ENCODE data around the gene U2AF1.
A peak's percentile ranks its signal among the peaks of the same experiment; 100 is the strongest.
"Not testable (repeated sequence)": the region's sequence is repeated elsewhere in the genome, so short reads cannot be mapped to it uniquely, and the experiment has no call there.

Gene U2AF1

DNA sequence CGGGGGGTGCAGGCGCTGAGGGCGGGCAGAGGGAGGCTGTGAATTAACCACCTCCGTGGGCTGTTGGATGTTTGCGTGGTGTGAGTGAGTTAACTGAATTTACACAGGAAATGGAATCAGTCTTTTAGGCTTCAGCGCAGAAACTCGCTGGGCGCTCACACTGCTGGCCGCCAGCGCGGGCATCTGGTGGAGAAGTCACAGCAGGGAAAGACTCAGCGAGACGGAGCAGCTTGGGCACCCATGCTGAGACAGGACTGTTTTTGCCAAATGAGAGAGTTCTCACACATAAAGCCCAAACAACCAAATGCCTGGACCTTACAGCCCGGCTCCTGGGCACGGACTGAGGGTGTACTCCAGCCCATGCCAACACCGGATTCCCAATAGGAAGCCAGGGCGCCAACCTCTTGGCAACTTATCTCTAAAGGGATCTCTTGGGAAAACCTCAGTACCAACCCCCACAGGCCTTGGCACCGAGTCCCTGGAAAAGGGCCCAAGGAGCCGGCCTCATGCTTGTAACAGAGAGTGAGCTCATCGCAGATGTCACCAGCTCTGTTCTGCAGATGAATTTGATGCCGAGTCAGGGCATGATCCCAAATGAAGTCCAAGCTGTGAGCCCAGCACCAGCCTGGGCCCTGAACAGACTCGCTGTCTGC, 43.0 kb downstream of the U2AF1 start:
- H3F3A ChIP-seq (ENCODE audit: insufficient read depth); H3K36me3 ChIP-seq (ENCODE audit: low read length); H3K9ac ChIP-seq (ENCODE audit: low read length): not testable (repeated sequence)

DNA sequence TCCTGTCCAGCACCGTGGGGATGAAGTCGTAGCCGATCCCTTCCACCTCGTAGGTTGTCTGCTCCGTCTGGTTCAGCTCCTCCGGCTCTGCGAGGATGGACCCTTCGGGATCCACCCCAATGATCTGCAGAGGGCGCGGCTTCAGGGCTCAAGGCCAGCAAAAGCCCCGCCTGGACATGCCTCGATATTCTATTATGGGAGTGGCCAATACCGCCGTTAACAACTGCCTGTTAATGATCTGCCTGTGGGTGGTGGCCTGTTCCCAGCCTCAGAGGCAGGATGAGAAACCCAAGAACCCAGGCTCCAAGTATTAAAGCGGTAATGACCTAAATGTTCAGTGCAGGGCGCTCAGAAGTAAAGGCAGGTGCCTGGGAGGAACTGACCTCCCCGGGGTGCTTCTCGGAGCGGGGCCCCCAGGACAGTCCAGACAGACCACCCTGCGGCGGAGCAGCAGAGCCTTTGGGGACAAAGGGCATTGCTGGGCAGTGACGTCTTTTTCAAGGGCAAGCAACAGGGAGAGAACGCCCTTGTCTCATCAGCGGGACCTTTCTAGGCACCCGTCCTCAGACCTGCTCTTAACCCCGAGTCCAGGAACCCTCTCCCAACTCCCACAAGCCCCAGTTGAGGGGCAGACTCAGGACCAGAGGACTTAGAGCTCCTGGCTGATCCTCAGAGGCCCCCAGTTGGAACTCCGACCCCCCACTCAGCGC, 44.3 kb downstream of the U2AF1 start:
- H3K9ac ChIP-seq (ENCODE audit: low read length); H3F3A ChIP-seq (ENCODE audit: insufficient read depth); H3K79me2 ChIP-seq (ENCODE audit: insufficient read depth, low read length); H2AFZ ChIP-seq (ENCODE audit: low read depth, low read length, severe bottlenecking); H3K4me3 ChIP-seq (ENCODE audit: insufficient read depth, low read length, poor library complexity, severe bottlenecking); H3K27me3 ChIP-seq (ENCODE audit: low read length); H3K4me2 ChIP-seq (ENCODE audit: low read depth, low read length, poor library complexity, severe bottlenecking); H3K36me3 ChIP-seq (ENCODE audit: low read length); H3K9me2 ChIP-seq (replicated peaks; ENCODE audit: insufficient read depth, low read length); H3K9me3 ChIP-seq (ENCODE audit: insufficient read depth, low read length); H3K27ac ChIP-seq (ENCODE audit: low read depth, low read length); H4K20me1 ChIP-seq (ENCODE audit: low read depth, low read length): not testable (repeated sequence)

More for the DNA sequence above, 43.0 kb downstream of the U2AF1 start:
- not testable (repeated sequence) for H3K9me2 ChIP-seq (replicated peaks; ENCODE audit: insufficient read depth, low read length); H3K79me2 ChIP-seq (ENCODE audit: insufficient read depth, low read length); H2AFZ ChIP-seq (ENCODE audit: low read depth, low read length, severe bottlenecking); H3K4me2 ChIP-seq (ENCODE audit: low read depth, low read length, poor library complexity, severe bottlenecking); H3K9me3 ChIP-seq (ENCODE audit: insufficient read depth, low read length); H4K20me1 ChIP-seq (ENCODE audit: low read depth, low read length); H3K4me3 ChIP-seq (ENCODE audit: insufficient read depth, low read length, poor library complexity, severe bottlenecking); H3K27ac ChIP-seq (ENCODE audit: low read depth, low read length); H3K27me3 ChIP-seq (ENCODE audit: low read length)

- H3K36me3 ChIP-seq (ENCODE audit: low read length); H3F3A ChIP-seq (ENCODE audit: insufficient read depth); H3K9ac ChIP-seq (ENCODE audit: low read length); H3K27me3 ChIP-seq (ENCODE audit: low read length); H2AFZ ChIP-seq (ENCODE audit: low read depth, low read length, severe bottlenecking); H4K20me1 ChIP-seq (ENCODE audit: low read depth, low read length); H3K79me2 ChIP-seq (ENCODE audit: insufficient read depth, low read length); H3K9me2 ChIP-seq (replicated peaks; ENCODE audit: insufficient read depth, low read length); H3K27ac ChIP-seq (ENCODE audit: low read depth, low read length); H3K4me3 ChIP-seq (ENCODE audit: insufficient read depth, low read length, poor library complexity, severe bottlenecking); H3K9me3 ChIP-seq (ENCODE audit: insufficient read depth, low read length); H3K4me2 ChIP-seq (ENCODE audit: low read depth, low read length, poor library complexity, severe bottlenecking): not testable (repeated sequence)
Measured at GRCh38 chr21:43053112-43053511, 54.3 kb downstream of the U2AF1 start.

DNA sequence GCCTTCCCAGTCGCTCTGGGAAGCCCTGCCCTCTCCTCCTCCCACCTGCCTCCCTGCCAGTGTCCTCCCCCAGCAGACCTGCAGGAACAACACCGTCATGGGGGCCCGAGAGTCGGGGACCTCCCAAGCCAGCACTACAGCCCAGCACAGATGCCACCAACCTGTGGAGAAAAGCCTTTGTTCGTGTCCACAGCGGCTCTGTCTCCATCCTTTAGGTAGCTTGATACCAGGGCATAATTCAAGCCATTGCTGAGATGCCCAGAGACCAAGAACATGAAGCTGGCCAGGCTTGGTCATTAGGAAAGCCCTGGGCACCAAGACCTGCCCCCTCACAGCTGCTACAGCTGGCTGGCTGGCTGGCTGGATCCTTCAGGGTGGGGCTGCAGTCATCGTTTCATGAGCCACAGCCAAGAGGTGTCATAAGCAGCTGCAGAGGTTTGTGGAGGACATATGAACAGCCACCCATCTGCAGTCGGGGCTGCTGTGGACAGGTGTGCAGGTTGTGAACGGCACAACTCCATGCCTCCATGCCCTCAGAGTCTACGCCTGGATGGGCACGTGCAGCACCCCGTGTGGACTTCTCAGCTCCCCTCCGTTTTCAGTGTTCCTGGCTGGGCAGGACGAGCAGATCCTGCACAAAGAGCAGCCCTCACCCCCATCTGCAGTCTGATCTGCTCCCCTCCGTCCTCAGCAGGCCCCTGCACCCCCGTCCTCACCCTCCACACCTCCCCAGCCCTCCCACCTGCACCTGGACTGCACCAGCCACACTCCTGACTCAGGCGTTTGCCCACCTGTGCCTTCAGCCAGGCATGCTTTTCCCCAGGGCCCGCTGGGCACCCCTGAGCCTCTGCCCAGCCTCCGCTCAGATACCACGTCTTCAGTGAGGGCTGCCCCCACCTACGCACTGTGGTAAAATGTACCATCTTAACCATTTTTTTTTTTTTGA, 61.2 kb downstream of the U2AF1 start:
- H3K27ac ChIP-seq (ENCODE audit: low read depth, low read length): peak overlapping the region; percentile 60
- H3K27me3 ChIP-seq (ENCODE audit: low read length); H3K36me3 ChIP-seq (ENCODE audit: low read length); H2AFZ ChIP-seq (ENCODE audit: low read depth, low read length, severe bottlenecking); H3K9me2 ChIP-seq (replicated peaks; ENCODE audit: insufficient read depth, low read length); H3K4me2 ChIP-seq (ENCODE audit: low read depth, low read length, poor library complexity, severe bottlenecking); H3K9me3 ChIP-seq (ENCODE audit: insufficient read depth, low read length); H3K4me3 ChIP-seq (ENCODE audit: insufficient read depth, low read length, poor library complexity, severe bottlenecking); H3K79me2 ChIP-seq (ENCODE audit: insufficient read depth, low read length); H4K20me1 ChIP-seq (ENCODE audit: low read depth, low read length); H3F3A ChIP-seq (ENCODE audit: insufficient read depth); H3K9ac ChIP-seq (ENCODE audit: low read length): not testable (repeated sequence)

DNA sequence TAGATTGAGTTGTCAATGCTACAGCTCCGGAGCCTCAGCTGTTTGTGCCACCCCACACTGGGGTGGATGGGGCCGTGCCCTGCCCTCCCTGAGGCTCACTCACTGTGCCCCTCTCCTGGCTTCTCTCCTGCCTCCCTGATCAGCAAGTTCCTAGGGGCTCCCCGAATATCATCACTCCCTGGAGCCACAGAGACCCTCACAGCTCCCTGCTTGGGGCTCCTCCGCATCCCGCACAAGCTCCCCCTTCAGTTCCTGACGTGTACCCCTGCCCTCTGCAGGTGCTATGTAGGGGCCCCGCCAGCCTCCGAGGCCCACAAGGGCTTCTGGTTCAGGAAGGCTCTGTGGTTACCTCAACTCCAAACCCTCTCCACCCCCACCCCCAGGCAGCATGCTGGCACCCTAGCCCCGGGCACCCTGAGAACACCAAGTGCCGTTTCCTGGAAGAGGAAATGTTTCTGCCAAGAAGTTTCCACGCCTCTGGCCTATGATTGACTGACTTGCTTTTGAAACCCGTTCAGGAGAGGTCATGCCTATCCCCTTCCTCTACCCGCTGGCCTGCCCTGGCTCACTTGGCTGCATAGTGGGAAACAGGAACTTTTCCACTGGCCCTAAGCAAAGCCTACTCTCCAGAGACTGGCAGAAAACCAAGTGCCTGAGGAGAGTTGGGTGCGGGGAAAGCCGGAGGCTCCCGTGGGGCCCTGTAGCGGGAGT, 62.0 kb downstream of the U2AF1 start:
- H4K20me1 ChIP-seq (ENCODE audit: low read depth, low read length); H3F3A ChIP-seq (ENCODE audit: insufficient read depth); H3K4me2 ChIP-seq (ENCODE audit: low read depth, low read length, poor library complexity, severe bottlenecking); H3K79me2 ChIP-seq (ENCODE audit: insufficient read depth, low read length); H3K36me3 ChIP-seq (ENCODE audit: low read length); H3K4me3 ChIP-seq (ENCODE audit: insufficient read depth, low read length, poor library complexity, severe bottlenecking); H3K9me3 ChIP-seq (ENCODE audit: insufficient read depth, low read length); H3K9ac ChIP-seq (ENCODE audit: low read length); H3K9me2 ChIP-seq (replicated peaks; ENCODE audit: insufficient read depth, low read length); H3K27me3 ChIP-seq (ENCODE audit: low read length); H2AFZ ChIP-seq (ENCODE audit: low read depth, low read length, severe bottlenecking): not testable (repeated sequence)
- peak overlapping the region; percentile 37; the same call in 1 of the 2 replicates for H3K27ac ChIP-seq (ENCODE audit: low read depth, low read length)

DNA sequence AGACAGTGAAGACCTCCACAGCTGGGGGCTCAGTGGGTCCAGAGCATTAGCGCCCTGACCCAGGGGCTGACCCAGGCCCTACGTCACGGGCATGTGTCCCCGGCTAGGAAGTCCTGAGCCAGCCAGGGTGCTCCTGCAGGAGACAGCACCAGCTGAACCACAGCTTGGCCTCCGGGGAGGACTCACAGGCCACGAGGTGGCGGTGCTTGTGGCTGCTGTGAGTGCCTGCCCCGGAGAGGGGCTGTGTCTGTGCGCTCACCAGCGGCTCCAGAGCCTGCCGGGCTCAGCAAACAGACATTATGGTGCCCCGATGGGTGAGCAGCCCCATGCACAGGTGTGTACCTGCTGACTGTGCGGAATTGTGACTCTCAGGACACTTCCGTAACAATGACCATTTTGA, 62.8 kb downstream of the U2AF1 start:
- not testable (repeated sequence) for H3K79me2 ChIP-seq (ENCODE audit: insufficient read depth, low read length); H3K4me3 ChIP-seq (ENCODE audit: insufficient read depth, low read length, poor library complexity, severe bottlenecking); H3K27ac ChIP-seq (ENCODE audit: low read depth, low read length); H3K9ac ChIP-seq (ENCODE audit: low read length); H3K4me2 ChIP-seq (ENCODE audit: low read depth, low read length, poor library complexity, severe bottlenecking); H3K9me3 ChIP-seq (ENCODE audit: insufficient read depth, low read length); H2AFZ ChIP-seq (ENCODE audit: low read depth, low read length, severe bottlenecking); H3K9me2 ChIP-seq (replicated peaks; ENCODE audit: insufficient read depth, low read length); H3K36me3 ChIP-seq (ENCODE audit: low read length); H4K20me1 ChIP-seq (ENCODE audit: low read depth, low read length); H3K27me3 ChIP-seq (ENCODE audit: low read length); H3F3A ChIP-seq (ENCODE audit: insufficient read depth)

- not testable (repeated sequence) for H3F3A ChIP-seq (ENCODE audit: insufficient read depth); H4K20me1 ChIP-seq (ENCODE audit: low read depth, low read length); H3K9me3 ChIP-seq (ENCODE audit: insufficient read depth, low read length); H3K79me2 ChIP-seq (ENCODE audit: insufficient read depth, low read length); H3K4me2 ChIP-seq (ENCODE audit: low read depth, low read length, poor library complexity, severe bottlenecking); H3K36me3 ChIP-seq (ENCODE audit: low read length); H3K9ac ChIP-seq (ENCODE audit: low read length); H3K9me2 ChIP-seq (replicated peaks; ENCODE audit: insufficient read depth, low read length); H3K27ac ChIP-seq (ENCODE audit: low read depth, low read length); H3K4me3 ChIP-seq (ENCODE audit: insufficient read depth, low read length, poor library complexity, severe bottlenecking); H3K27me3 ChIP-seq (ENCODE audit: low read length); H2AFZ ChIP-seq (ENCODE audit: low read depth, low read length, severe bottlenecking)
Measured at GRCh38 chr21:43043291-43043690, 64.1 kb downstream of the U2AF1 start.

Data from SU-DHL-6 (cell line).